HG03469 (cell line): ENCODE results near the gene SMAP2.

Source experiments
- ATAC-seq: cut with Tn5 transposase; IDR thresholded peaks from one replicate; pipeline ENCODE4 v1.9.1; 2021; ENCODE audit warnings: mild to moderate bottlenecking, moderate library complexity, moderate number of reproducible peaks; ENCODE audit not compliant: unreplicated experiment

The SMAP2 gene

DNA sequence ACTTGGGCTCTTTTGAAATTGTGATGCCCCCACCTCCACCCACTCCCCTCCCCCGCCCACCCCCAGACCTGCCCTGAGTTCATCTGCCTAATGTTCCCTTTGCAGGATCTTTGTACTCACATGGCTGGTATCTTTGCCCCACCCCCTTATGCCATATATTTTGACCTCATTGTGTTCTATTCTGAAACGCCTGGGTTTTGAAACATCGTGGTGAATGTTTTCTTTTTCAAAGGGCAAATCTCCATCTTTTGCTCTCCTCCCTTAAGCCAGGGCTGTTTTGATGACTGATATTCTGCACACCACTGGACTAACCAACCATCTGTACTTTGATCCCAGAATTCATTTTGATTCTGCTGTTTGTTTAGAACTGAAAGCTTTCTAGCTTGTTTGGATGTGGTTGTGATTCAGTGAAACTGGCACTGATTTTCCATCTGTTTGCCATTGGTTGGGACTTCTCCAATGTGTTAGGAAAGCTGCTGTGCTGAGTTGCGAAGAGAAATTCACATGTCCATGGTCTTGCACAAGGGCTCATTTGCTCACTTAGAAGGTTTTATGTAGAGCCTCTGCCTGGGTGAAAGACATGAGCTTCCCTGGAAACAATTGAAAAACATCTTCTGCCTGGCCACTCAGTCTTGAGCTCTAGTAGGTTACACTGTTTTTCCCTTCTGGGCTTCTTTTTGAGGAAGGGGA is 16.5 kb downstream of the SMAP2 start:
- ATAC-seq = no peak

DNA sequence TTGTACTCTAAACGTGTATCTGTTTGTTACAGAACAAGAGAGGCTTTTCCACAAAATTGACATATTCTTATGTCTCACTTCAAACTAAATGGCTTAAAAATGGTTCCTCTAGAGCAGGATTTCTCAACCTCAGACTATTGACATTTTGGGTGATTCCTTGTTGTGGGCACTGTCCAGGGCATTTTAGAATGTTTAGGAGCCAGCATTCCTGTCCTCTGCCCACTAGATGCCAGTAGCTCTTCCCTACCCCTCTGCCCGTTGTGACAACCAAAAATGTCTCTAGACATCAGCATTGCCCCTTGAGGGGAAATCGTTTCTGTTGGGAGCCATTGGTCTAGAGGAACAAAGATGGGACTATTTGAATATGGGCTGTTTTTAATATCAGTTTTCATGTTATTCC is 17.3 kb downstream of the SMAP2 start:
- no peak for ATAC-seq

- no peak for ATAC-seq
Observed at GRCh38 chr1:40391688-40392145, 18.2 kb downstream of the SMAP2 start.

DNA sequence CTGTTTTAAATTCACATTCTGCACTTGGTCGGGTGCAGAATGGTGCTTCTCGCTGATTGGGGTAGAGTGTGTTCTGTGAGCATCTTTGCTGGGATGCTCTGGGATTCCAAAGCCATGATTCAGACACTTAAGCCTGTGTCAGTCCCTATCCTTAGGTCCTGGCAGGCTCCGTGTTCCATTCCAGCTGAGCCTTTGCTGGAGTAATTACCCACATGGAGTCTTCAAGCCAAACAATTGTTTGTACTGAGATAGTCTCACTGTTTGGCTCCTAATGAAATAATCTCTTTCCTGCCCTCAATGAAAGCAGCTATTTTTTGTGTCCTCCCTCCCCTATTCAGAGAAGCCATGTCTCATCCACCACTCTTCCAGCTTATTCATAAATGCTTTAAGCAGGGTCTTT is 18.7 kb downstream of the SMAP2 start:
- no peak for ATAC-seq

GRCh38 chr1:40393173-40393572 is 19.6 kb downstream of the SMAP2 start:
- no peak for ATAC-seq

DNA sequence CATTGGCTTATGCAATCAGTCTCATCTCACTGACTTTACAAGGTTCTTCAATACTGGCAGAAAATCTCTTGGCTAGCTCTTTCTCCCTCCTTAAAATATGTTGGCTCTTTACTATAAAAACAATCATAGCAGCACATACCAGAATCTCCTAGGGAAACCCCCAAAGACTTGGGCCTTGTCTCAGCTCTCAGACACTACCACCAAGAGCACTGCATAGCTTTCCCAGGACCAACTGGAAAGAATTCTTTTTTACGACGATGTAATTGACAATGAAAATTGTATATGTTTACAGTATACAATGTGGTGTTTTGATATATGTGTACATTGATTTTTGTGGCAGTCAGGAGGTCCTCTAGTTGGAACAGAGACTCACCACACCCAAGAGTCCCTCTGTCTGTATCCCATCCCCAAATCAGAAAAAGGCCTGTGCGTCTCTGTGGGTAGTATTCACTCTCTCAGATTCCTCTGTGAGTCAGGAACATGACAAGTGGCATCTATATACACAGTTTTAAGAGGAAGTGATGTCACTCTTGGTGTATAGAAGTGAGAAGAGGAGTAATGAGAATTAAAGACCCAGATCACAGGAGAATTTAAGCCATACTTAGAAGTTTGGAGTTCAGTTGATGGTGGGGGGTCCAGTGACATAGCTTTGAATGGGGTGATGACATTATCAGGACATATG is 21.1 kb downstream of the SMAP2 start:
- no peak for ATAC-seq

DNA sequence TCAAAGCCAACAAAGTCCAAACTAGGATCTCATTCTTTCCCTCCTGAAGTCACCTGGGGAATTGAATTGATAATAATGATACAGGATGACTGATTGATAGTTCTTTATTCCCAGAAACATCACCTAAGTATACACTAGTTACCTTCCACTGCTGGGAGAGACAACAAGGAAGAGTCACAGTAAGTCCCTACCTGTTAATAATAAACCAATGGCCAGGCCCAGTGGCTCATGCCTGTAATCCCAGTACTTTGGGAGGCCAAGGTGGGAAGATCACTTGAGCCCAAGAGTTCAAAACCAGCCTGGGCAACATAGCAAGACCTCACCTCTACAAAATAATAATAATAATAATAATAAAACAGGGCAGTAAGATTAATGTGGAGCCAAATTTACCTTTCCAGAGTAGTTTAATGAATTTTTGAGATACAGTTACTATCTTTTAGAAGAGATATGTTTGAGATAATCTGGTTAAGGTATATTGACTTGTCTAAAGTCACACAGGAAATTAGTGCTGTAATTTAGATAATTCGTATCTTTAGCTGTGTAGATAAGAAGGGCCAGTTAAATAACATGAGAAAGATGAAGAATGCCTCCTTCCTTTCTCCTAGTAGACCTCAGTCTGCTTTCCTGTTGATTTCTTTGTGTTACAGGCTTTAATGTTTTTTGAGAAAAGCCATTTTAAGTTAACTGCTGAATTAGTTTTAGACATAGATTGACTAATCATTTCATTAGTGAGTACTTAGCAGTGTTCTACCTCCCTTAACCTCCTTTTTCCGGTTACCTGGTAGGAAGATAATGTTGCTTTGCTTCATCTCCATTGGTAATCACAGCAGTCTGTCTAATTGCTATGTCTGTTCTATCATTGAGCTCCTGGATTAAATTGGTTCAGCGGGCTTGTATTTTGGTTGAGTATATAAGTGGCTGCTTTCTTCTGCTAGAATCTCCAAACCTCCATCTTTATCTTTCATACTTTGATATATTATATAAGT is 22.0 kb downstream of the SMAP2 start:
- ATAC-seq = no peak

- ATAC-seq = no peak
Observed at GRCh38 chr1:40396420-40396819, 22.9 kb downstream of the SMAP2 start.

DNA sequence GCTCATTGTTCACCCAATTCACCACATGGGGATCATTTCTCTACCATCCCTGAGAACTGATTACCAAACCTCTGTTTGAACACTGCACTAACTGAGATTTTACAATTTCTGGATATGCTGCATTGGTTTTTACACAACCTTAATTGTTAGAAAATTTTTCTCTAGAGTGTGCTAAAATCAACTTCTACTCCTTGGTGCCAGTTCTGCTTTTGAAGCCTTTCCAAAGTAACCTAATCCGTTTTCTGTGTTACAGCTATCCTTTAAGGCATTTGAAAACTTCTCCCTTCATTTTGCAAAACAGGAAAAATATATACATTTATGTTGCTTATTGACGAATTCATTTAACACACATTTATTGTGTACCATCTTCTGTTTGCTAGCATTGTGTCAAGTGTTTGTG is 23.7 kb downstream of the SMAP2 start:
- ATAC-seq = no peak

GRCh38 chr1:40399984-40400704 is 26.6 kb downstream of the SMAP2 start:
- no peak for ATAC-seq

DNA sequence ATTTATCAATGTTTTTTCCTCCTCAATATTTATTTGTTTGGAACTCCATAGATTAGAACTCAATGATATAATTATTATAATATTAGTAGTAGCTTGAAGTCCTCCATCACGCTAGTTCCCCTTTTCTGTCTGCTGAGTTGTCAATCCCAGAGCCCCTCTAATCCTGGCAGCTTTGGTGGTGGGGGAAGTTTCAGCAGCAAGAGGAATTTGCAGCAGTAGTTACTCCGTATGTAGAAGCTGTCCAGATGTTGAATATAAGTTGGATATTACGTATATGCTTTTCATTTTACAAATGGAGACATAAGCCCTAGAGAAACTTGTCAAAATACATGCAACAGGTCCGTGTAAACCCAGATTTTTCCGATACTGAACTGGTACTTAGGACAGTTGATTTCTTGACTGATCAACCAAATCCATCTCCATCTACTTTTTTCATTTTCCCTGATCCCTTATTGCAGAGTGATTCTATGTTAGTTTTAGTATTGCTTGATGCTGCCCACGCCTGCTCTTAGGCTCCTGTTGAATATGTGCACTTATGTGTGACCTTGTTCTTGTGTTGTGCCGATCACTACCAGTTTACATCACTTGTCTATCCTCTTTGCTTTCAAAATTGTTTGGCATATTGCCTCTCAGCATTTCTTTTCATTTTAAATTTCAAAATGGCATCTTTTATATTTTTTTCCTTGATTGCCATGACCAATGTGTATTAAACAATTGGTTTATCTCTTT is 28.1 kb downstream of the SMAP2 start:
- no peak for ATAC-seq

DNA sequence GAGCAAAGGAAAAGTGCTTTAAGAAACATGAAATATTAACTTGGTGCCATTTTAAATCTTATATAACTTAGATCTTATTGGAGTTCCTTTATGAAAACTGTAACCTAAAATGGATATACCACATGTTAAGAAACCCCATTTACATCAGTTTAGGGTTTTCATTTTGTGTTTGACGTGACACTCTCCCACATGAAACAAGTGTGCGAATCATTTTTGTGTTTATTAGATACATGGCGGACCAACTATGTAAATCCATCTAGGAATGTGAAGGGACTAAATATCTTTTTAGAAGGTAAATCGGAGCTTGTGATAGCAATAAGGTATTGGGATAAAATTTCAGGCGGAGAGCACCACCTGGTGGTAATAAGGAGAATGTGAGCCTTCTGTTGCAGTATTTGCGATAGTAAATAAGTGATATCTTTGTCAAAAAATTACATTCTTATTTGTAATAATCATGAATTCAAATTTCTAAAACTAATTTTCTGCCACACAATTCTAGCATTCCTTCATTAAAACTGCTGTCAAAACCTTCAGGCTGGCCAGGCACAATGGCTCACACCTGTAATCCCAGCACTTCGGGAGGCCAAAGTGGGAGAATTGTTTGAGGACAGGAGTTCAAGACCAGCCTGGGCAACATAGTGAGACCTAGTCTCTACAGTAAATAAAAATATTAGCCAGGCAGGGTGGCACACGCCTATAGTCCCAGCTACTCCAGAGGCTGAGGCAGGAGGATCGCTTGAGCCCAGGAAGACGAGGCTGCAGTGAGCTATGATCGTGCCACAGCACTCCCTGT is 31.3 kb downstream of the SMAP2 start:
- no peak for ATAC-seq

- ATAC-seq = no peak
Observed at GRCh38 chr1:40405812-40406211, 32.3 kb downstream of the SMAP2 start.

DNA sequence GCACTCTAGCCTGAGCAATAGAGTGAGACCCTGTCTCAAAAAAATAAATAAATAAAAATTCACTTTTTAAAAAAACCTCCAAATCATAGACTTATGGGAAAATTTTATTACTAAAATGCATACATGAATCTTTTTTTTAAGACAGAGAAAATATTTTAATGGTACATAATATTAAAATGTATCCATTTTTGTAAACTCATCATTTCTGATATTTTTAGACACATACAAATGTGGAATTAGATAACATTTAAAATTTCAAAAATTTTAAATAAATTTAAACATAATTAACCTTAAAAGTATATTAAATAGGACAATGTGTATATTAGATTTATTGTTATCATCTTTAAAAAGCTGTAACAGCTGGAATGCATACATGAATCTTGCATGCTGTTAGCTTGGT is 33.9 kb downstream of the SMAP2 start:
- ATAC-seq = no peak

DNA sequence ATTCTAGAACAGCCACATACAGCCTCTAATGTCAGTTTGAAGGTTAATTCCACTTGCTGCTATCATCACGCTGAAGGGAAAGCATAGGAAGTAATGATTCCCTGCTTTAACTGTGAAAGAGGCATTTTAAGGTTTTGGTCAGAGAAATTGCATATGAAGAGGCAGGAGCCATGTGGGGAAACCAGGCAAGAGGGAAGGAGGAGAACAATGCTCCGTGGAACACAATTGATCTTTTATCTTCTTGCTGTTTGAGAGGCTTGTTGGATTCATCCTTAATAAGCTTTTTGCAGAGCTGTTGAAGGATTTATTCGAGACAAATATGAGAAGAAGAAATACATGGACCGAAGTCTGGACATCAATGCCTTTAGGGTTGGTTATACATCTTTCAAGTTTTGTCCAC is 35.9 kb downstream of the SMAP2 start:
- no peak for ATAC-seq

- no peak for ATAC-seq
Observed at GRCh38 chr1:40411294-40411693, 37.8 kb downstream of the SMAP2 start.

DNA sequence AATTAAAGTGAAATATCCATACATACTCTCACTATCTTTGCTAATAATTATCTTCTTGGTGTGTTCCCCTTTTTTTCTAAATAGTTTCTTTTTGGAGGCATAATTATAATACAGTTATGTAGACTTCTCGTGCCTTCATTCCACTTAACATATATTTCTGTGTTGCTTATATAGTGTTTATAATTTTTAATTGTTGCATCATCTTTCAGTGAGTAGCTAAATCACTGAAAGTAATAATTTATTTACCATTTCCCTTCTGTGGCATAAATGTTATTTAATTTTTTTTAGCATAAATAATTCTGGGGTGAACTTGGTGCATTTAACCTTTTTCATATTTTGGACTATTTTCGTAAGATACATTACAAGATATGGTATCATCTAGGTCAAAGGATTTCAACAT is 38.3 kb downstream of the SMAP2 start:
- no peak for ATAC-seq

DNA sequence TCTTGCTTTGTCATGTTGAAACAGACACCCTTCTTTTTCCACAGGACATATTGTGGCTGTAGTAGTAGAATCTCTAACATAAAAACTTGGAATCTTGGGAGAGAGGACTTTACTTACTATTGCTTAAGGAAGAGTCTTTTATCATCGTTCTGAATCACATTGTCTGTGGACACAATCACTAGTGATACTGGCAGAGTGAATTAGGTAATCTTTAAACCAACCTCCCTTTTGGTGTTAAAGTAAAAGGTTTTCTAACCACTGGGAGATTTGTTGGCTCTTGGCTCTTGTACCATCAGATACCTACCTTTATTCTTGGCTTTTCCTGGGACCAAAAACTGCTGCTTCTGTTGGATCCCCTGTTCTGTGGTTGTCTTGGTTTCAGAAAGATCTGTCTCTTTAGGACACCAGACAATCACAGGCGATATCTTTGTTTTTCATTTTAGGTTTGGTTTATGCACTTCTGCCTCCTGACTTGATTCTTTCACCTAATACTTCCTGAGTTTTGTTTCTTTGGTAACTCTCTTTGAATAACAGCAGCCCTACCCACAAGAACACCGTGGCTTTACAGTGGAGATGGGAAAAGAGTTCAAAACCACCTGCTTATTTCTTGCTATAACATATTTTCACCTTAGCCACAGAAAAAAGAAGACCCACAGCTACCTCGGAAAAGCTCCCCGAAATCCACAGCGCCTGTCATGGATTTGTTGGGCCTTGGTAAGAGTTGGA is 40.2 kb downstream of the SMAP2 start:
- no peak for ATAC-seq

GRCh38 chr1:40414331-40414730 is 40.8 kb downstream of the SMAP2 start:
- ATAC-seq = no peak
